Activated naive CD4-positive, alpha-beta T cell treated with anti-CD3 and anti-CD28 coated beads, Interleukin-2, amount 50 U/mL, for 72 hours (primary cell): ENCODE measurements around the gene TAF6. TPM values are rescaled to one million over a fixed set of nuclear protein-coding genes. Genes with fewer than 3 reads are reported as not detected.
"Not testable (repeated sequence)": the region's sequence is repeated elsewhere in the genome, so short reads cannot be mapped to it uniquely, and the experiment has no call there.

Source experiments
- ATAC-seq, 2 donors: fragments of 150-1000 bp; cut with Tn5 transposase; 2 replicates each; pipeline ENCODE4 v1.10.0; 2021; ENCODE audit warnings: mild to moderate bottlenecking in 2 of 2, moderate library complexity in 2 of 2
- DNase-seq, 2 donors: peaks; one replicate each; pipeline ENCODE4 v3.0.0; 2021 to 2022; ENCODE audit warnings: low spot score in 2 of 2
- H3K27ac Mint-ChIP-seq, 2 donors: one replicate each; pipeline ENCODE4 v1.8.0; 2022; ENCODE audit warnings: mild to moderate bottlenecking in 2 of 2, mixed read lengths in 2 of 2
- H3K36me3 Mint-ChIP-seq, 2 donors: one replicate each; pipeline ENCODE4 v1.8.0; 2022; ENCODE audit warnings: mixed read lengths in 2 of 2
- H3K9me3 Mint-ChIP-seq, 2 donors: one replicate each; pipeline ENCODE4 v1.8.0; 2022; ENCODE audit warnings: mixed read lengths in 2 of 2
- total RNA-seq, 2 donors: library from RNA; stranded (reverse); gene quantifications; one replicate each; pipeline ENCODE4 v1.2.3, GENCODE V29; 2022

Gene TAF6
- total RNA-seq, 2 donors from 2014 or later, result 52.7 to 57.6 TPM

- peaks cover 11 to 17% of the 10 kb centered on the region in 2 donors for H3K36me3 Mint-ChIP-seq
- DNase-seq, H3K9me3 Mint-ChIP-seq, H3K27ac Mint-ChIP-seq, ATAC-seq: not testable (repeated sequence)
These were observed 11.1 kb upstream of the TAF6 start for GRCh38 chr7:100130220-100130607.

- no peak for ATAC-seq
- no peak overlapping the region for H3K27ac Mint-ChIP-seq
- peaks cover 17% of the 10 kb centered on the region in 2 donors for H3K36me3 Mint-ChIP-seq
- no peaks in the 10 kb centered on the region for H3K9me3 Mint-ChIP-seq
- no peak for DNase-seq
These were observed 9.4 kb upstream of the TAF6 start for GRCh38 chr7:100128637-100128963.

GRCh38 chr7:100127866-100128636, 8.9 kb upstream of the TAF6 start:
- ATAC-seq (no peak), DNase-seq (peak in 1 of 2 donors; percentile 30)
- peaks cover 17% of the 10 kb centered on the region in 2 donors for H3K36me3 Mint-ChIP-seq
- peak overlapping the region; percentile 50 to 94 for H3K27ac Mint-ChIP-seq
- H3K9me3 Mint-ChIP-seq, result no peaks in the 10 kb centered on the region

- Mint-ChIP-seq H3K27ac (peak within 1 kb of the TSS; percentile 94 to 99), H3K36me3 (peaks cover 17% of the 10 kb centered on the region in 2 donors), H3K9me3 (no peaks in the 10 kb centered on the region)
- ATAC-seq, result peak; percentile 78 to 81
- DNase-seq, result peak; percentile 85 to 94
These were observed 8.0 kb upstream of the TAF6 start, which contains the start of gene MBLAC1 for GRCh38 chr7:100126931-100127865. TSS of gene MBLAC1 (plus strand) at chr7:100126967. CDS start at chr7:100127396, 429 bp downstream.

- ATAC-seq (peak in 1 of 2 donors; percentile 42), DNase-seq (no peak)
- peaks cover 17% of the 10 kb centered on the region in 2 donors for H3K36me3 Mint-ChIP-seq
- H3K27ac Mint-ChIP-seq, result peak overlapping the region; percentile 94 to 99
- no peaks in the 10 kb centered on the region for H3K9me3 Mint-ChIP-seq
These were observed 7.2 kb upstream of the TAF6 start for GRCh38 chr7:100126239-100126930.

- no peak for DNase-seq
- no peak for ATAC-seq
- Mint-ChIP-seq H3K9me3 (no peaks in the 10 kb centered on the region), H3K27ac (peak overlapping the region in 1 of 2 donors; percentile 50), H3K36me3 (peaks cover 17 to 19% of the 10 kb centered on the region in 2 donors)
These were observed 5.4 kb upstream of the TAF6 start for GRCh38 chr7:100124301-100125230.

- Mint-ChIP-seq H3K9me3 (no peaks in the 10 kb centered on the region), H3K36me3 (peaks cover 24 to 33% of the 10 kb centered on the region in 2 donors), H3K27ac (no peak overlapping the region)
- ATAC-seq (no peak), DNase-seq (no peak)
These were observed 3.4 kb upstream of the TAF6 start for GRCh38 chr7:100122568-100122967.

GRCh38 chr7:100122067-100122466, 2.9 kb upstream of the TAF6 start:
- H3K27ac Mint-ChIP-seq, result no peak overlapping the region
- ATAC-seq (no peak), DNase-seq (no peak)
- H3K36me3 Mint-ChIP-seq, result peaks cover 23 to 33% of the 10 kb centered on the region in 2 donors
- H3K9me3 Mint-ChIP-seq, result no peaks in the 10 kb centered on the region

GRCh38 chr7:100120733-100121036, 1.5 kb upstream of the TAF6 start:
- no peak for ATAC-seq
- no peak for DNase-seq
- Mint-ChIP-seq H3K36me3 (peaks cover 13 to 19% of the 10 kb centered on the region in 2 donors), H3K9me3 (no peaks in the 10 kb centered on the region), H3K27ac (peak overlapping the region; percentile 94 to 99)

GRCh38 chr7:100119970-100120732, 993 bp upstream of the TAF6 start:
- ATAC-seq, result peak; percentile 74 to 84
- Mint-ChIP-seq H3K9me3 (no peaks in the 10 kb centered on the region), H3K36me3 (peaks cover 13 to 16% of the 10 kb centered on the region in 2 donors), H3K27ac (peak overlapping the region; percentile 94 to 99)
- DNase-seq, result peak; percentile 66 to 69

- ATAC-seq, result no peak
- H3K27ac Mint-ChIP-seq, result peak overlapping the region; percentile 94 to 99
- H3K9me3 Mint-ChIP-seq, result no peaks in the 10 kb centered on the region
- no peak for DNase-seq
- peaks cover 7 to 20% of the 10 kb centered on the region in 2 donors for H3K36me3 Mint-ChIP-seq
These were observed 628 bp downstream of the TAF6 start for GRCh38 chr7:100118388-100119071.

- no peak for ATAC-seq
These were observed 4.1 kb downstream of the TAF6 start for GRCh38 chr7:100115026-100115425.

GRCh38 chr7:100111914-100112313, 7.2 kb downstream of the TAF6 start:
- Mint-ChIP-seq H3K9me3 (no peaks in the 10 kb centered on the region), H3K27ac (no peak overlapping the region), H3K36me3 (peaks cover 0 to 4% of the 10 kb centered on the region in 2 donors)
- no peak for ATAC-seq
- DNase-seq, result no peak

More at GRCh38 chr7:100115026-100115425, 4.1 kb downstream of the TAF6 start:
- Mint-ChIP-seq H3K36me3 (peaks cover 7 to 20% of the 10 kb centered on the region in 2 donors), H3K27ac (no peak overlapping the region), H3K9me3 (no peaks in the 10 kb centered on the region)
- DNase-seq, result no peak

- Mint-ChIP-seq H3K36me3 (peaks cover 0 to 4% of the 10 kb centered on the region in 2 donors), H3K27ac (peak overlapping the region in 1 of 2 donors; percentile 61), H3K9me3 (no peaks in the 10 kb centered on the region)
- DNase-seq (no peak), ATAC-seq (no peak)
These were observed 8.0 kb downstream of the TAF6 start for GRCh38 chr7:100111156-100111555.
